Activated gamma-delta T cell treated with Interleukin-2 at 50 U/mL for 16 hours (primary cell): Measurements from ENCODE around the gene DPH2.

Source experiments
- DNase-seq: peaks from one replicate; pipeline ENCODE4 v3.0.0-alpha.2; 2020

DPH2 gene, protein sequence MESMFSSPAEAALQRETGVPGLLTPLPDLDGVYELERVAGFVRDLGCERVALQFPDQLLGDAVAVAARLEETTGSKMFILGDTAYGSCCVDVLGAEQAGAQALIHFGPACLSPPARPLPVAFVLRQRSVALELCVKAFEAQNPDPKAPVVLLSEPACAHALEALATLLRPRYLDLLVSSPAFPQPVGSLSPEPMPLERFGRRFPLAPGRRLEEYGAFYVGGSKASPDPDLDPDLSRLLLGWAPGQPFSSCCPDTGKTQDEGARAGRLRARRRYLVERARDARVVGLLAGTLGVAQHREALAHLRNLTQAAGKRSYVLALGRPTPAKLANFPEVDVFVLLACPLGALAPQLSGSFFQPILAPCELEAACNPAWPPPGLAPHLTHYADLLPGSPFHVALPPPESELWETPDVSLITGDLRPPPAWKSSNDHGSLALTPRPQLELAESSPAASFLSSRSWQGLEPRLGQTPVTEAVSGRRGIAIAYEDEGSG

DNA sequence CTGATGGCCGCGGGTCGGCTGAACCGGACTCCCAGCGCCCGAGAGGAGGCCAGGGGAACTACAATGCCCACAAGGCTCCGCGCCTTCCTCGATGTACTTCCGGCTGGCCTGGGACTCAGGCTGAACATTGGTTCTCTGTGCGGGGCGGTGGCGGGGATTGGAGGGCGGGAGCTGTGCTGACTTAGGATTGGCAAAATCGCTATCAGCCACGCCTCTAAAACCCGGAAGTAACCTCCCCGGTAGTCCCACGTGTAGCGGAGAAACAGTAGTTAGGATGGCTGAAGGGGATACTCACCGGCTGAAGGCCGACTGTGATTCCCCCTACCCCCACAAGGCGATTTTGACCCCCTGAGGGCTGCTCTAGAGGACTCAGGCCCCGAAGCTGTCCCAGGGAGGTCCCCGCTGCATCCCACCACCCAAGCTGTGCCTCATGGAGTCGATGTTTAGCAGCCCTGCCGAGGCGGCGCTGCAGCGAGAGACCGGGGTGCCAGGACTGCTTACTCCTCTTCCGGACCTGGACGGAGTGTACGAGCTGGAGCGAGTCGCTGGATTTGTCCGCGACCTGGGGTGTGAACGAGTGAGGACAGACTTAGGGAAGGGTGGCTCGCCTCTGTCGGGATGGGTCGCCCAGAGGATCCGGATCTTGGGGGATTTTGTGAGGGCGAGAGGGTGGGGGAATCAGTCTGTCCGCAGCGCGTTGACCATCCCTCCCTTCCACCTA, at the start of gene DPH2:
TSS of gene DPH2 (plus strand) at position 265 of the 721 bp plus-strand sequence. CDS start at position 431, 166 bp downstream.
- DNase-seq = peak; percentile 96

DNA sequence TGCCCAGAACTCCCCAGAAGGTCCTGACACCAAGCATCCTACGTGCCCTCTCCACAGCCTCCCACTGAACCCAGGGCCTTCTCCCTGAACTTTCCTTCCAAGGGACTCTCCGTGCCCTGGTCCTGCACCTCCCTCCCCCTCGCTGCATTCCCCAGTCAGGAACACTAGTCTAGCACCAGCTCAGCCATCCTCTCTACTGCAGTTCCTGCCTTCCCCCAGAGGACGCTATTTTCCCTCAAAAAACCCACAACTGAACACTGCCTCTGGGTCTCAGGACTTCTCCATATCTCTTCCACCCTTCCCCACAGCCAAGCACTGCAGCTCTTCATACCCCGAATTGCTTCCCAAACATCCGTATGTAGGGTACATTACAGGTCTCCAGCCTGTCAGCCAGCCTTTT, 48.8 kb upstream of the DPH2 start:
- DNase-seq = no peak

DNA sequence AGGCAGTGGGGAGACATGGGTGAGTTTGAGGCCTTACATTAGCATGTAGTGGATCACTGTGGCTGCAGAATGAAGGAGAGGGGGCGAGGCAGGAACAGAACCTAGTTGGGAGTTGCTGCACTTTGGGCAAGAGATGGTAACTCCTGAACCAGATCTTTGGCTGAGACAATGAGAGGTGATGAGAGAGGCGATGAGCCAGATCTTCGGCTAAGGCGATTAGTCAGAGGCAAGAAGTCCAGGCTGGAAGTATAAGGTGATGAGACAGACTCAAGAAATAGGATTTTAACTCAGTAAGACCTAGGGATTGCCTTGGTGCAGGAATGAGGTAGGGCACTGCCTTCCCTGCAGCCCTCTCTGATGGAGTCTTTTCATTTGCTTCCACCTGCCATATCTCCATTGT, 45.3 kb upstream of the DPH2 start:
- DNase-seq = no peak

DNA sequence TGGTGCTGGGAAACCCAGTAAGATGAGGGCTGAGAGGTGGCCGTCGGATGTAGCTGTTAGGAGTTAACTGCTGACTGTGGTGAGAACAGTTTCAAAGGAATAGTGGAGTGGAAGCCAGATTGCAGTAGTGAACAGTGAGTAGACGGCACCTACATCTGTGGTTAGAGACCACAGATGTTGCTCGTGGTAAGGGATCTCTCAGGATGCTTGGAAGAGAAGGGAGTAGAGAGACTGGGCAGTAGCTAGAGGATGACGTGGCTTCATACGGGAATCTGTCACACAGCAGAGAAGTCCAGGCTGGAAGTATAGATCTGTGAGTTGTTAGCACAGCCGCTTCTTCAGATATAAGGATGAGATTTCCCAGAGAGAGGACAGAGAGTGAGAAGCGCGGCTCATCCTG, 44.0 kb upstream of the DPH2 start:
- no peak for DNase-seq

DNA sequence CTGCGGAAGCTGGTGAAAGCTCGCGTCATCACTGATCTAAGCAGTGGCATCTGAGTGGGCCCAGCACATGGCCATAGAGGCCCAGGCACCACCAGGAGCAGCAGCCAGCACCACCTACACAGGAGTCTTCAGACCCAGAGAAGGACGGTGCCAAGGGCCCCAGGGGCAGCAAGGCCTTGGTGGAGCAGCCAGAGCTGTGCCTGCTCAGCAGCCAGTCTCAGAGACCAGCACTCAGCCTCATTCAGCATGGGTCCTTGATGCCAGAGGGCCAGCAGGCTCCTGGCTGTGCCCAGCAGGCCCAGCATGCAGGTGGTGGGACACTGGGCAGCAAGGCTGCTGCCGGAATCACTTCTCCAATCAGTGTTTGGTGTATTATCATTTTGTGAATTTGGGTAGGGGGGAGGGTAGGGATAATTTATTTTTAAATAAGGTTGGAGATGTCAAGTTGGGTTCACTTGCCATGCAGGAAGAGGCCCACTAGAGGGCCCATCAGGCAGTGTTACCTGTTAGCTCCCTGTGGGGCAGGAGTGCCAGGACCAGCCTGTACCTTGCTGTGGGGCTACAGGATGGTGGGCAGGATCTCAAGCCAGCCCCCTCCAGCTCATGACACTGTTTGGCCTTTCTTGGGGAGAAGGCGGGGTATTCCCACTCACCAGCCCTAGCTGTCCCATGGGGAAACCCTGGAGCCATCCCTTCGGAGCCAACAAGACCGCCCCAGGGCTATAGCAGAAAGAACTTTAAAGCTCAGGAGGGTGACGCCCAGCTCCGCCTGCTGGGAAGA, 39.5 kb upstream of the DPH2 start:
- no peak for DNase-seq

DNA sequence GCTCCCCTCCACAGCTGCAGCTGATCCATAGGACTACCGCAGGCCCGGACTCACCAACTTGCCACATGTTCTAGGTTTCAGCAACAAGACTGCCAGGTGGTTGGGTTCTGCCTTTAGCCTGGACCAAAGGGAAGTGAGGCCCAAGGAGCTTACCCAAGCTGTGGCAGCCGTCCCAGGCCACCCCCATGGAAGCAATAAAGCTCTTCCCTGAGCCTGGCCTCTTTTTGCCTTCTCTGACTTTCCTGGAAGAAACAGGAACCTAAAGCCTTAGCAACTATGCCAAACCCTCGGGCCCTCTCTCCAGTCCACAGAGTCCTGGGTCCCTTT, 38.9 kb upstream of the DPH2 start:
- DNase-seq = no peak

DNA sequence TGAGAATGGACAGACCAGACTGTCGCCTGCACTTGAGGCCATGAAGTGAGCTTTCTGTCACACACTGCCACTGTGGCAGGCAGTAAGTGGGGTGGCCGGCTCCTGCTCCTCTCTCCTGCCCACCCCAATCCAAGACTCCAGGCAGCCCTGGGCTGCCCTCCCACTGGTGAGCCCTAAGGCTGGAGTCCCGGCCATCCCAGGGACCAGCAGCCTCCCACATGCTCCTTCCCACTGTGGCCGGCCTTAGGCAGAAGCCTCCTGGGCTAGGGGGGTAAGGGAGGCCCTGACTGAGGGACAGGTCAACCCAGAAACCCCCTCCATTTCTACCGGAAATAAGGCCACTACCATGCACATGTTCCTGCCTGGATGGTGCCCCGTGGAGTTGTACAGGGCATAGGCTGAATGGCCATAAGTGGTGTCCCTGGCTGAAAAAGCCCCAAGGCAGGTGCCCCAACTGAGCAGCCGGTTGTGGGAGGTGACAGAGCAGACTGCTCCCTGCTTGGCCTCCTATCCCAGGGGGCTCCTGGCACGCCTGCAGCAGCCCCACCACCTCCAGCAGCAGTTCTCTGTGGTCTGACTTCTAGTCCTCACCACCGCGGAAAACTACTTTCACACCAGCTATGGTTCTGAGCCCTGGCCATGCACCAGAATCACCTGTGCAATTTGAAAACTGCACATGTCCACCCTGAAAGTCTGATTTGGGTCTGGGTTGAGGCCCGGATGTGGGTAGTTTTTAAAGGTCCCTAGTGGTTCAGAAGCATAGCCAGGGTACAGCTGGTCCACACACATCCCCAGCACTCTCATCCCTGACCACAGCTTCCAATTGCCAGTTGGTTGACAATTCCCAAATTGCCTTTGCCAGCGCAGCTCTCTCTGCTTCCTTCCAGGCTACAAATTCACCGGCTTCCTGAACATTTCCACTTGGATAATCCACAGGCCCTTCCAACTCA, 37.8 kb upstream of the DPH2 start:
- DNase-seq = no peak

DNA sequence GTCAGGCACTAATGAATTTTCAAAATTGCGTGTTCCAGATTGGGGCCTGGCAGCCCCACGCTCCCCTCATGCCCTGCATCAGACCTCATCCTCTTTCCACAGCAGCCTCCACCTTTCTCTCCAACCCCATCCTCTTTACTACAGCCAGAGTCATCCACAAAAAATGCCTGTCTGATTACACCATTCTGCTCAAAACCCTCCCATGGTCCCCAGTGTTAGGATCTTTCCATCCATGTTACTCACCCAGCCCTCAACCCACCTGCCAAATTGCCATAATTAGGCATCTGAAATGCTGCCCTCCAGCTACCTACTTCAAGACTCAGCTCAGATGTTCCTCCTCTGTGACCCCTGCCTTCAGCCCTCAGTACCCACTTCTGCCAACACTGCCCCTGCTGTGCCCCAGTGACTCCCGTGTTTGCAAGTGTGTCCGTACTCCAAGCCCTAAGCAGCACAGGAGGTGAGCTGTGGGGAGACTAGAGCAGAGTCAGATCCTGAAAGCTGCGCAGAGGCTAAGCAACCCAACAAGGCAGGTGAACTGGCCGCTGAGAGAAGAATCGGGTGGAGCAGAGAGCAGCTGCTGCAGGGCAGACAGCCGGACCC, 36.9 kb upstream of the DPH2 start:
- no peak for DNase-seq

DNA sequence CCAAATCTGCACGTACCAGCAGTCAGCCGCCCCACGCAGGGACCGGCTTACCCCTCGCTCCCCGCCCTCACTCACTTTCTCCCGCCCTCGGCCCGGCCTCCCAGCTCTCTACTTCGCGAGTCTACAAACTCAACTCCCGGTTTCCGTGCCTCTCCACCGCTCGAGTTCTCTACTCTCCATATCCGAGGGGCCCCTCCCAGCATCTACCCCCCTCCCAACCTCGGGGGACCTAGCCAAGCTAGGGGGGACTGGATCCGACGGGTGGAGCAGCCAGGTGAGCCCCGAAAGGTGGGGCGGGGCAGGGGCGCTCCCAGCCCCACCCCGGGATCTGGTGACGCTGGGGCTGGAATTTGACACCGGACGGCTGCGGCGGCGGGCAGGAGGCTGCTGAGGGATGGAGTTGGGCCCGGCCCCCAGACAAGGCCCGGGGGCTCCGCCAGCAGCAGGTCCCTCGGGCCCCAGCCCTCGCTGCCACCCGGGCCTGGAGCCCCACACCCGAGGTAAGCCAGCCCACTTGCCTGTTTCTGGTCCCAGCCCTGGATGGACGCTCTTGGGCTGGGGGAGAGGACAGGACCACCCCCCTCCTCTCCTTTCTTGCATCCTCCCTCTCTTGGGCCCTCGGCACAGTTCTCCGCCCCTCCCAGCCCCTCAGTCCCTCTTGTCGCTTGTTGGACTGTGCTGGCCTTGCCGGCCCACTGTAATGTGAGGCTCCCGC, 36.3 kb upstream of the DPH2 start, which contains the start of gene ARTN:
TSS of gene ARTN (plus strand) at position 416 of the 715 bp plus-strand sequence. CDS start 1,856 bp downstream, outside the sequence.
- no peak for DNase-seq

DNA sequence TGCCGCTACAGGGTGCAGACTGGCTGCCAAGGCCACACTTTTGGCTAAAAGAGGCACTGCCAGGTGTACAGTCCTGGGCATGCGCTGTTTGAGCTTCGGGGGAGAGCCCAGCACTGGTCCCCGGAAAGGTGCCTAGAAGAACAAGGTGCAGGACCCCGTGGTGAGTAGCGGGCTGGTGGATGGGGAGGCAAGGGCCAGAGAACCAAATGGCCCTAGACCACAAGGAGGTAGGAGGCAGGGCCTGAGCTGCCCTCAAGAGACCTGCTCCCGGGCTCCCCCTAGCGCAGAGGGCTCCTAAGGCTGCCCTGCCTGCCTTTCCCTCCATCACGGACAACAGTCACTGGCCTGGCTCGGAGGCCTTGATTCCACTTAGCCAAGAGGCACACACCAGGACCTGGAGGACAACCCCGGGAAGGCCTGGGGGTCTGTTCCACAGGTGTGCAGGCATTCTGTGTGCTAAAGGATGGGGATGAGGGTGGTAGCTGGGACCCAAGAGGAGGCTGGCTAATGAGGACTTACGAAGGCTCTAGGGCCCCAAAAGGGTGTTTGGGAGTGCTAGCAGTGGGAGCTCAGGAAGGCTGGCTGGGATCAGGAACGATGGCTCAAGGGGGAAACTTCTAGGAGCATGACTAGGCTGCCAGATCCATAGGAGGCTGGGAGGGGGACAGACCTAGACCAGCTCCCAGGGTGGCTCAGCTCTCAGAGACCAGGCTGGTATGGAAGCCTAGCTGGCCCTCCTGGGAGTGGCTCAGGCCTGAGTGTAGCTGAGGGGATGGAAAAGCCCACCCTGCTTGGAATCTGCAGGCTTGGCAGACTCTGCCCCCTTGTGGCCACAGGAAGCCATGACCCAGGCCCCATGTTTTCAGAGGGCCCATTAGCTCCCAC, 35.5 kb upstream of the DPH2 start:
- DNase-seq = peak; percentile 41

DNA sequence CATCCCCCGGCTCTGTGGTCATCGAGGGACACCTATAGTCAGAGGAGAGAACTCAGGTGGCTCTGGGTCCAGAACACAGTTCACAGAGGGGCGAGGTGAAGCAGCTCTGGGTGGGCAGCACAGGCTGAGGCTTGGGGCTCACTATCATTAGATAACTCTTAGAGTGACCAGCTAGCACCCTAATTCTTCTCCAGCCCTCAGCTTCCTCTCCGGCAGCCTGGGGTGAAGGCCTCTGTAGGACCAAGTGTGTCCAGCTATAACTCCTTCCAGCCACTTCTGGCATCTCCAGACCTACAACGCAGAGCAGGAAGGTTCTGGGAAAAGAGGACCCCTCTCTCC, 34.9 kb upstream of the DPH2 start:
- DNase-seq = no peak

DNA sequence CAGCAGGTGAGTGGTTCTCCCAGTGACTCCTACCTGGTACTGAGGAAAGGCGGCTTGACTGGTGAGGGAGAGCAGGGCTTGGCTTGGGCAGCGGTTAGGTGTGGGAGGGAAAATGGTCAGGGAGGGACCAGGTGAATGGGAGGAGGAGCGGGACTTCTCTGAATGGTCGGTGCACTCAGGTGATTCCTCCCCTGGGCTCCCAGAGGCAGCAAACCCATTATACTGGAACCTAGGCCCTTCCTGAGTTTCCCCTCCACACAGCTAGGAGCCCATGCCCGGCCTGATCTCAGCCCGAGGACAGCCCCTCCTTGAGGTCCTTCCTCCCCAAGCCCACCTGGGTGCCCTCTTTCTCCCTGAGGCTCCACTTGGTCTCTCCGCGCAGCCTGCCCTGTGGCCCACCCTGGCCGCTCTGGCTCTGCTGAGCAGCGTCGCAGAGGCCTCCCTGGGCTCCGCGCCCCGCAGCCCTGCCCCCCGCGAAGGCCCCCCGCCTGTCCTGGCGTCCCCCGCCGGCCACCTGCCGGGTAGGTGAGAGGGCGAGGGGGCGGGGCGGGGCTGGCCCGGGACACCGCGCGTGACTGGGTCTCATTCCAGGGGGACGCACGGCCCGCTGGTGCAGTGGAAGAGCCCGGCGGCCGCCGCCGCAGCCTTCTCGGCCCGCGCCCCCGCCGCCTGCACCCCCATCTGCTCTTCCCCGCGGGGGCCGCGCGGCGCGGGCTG, 33.9 kb upstream of the DPH2 start:
- DNase-seq = no peak

DNA sequence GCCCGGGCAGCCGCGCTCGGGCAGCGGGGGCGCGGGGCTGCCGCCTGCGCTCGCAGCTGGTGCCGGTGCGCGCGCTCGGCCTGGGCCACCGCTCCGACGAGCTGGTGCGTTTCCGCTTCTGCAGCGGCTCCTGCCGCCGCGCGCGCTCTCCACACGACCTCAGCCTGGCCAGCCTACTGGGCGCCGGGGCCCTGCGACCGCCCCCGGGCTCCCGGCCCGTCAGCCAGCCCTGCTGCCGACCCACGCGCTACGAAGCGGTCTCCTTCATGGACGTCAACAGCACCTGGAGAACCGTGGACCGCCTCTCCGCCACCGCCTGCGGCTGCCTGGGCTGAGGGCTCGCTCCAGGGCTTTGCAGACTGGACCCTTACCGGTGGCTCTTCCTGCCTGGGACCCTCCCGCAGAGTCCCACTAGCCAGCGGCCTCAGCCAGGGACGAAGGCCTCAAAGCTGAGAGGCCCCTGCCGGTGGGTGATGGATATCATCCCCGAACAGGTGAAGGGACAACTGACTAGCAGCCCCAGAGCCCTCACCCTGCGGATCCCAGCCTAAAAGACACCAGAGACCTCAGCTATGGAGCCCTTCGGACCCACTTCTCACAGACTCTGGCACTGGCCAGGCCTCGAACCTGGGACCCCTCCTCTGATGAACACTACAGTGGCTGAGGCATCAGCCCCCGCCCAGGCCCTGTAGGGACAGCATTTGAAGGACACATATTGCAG, 33.2 kb upstream of the DPH2 start:
- no peak for DNase-seq

DNA sequence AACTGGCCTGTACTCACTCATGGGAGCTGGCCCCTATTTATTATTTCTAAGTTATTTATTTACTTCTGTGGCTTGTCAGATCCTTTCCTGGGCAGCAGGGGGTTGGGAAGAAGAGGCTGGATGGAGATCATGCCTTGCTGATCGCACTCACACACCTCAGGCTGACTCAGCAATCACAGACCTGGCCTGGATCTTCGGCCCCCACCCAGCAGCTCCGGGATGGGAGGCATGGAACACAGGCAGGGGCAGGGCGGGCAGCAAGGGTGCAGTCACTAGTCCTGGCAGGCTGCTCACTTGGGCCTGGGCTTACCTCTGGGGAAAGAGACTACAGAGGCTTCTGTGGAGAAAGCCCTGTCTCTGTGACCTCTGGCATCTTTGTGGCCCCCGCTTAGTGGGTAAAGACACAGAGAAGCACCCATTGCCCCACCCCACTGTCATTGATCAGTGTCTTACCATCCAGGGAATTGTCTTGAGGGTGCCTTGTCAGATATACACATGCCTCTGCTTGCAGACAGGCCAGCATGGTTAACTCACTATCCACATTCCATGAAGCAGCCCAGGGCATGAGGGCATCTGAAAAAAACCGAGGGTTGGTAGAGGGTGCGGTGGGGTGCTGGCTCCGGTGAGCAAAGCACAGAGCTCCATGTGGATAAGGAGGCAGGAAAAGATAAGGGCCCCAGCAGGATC, 32.5 kb upstream of the DPH2 start:
- DNase-seq = no peak

DNA sequence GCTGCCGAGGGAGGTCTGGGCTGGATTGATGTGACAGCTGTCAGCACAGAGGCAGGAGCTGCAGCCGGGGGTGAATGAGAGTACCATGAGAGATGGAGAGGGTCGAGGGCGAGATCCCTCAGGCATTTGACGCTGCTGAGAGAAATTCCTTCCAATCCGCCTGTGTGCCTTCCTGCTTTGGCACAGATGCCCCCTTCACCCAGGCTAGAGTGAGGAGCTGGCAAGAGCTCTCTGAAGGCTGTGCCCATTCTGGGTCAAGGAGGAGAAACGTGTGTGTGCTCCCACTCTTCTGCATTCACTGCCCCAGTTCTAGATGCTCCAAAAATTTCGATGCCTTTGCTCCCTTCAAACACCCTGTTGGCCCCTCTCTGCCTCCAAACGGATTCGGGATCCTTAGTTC, 31.4 kb upstream of the DPH2 start:
- no peak for DNase-seq

DNA sequence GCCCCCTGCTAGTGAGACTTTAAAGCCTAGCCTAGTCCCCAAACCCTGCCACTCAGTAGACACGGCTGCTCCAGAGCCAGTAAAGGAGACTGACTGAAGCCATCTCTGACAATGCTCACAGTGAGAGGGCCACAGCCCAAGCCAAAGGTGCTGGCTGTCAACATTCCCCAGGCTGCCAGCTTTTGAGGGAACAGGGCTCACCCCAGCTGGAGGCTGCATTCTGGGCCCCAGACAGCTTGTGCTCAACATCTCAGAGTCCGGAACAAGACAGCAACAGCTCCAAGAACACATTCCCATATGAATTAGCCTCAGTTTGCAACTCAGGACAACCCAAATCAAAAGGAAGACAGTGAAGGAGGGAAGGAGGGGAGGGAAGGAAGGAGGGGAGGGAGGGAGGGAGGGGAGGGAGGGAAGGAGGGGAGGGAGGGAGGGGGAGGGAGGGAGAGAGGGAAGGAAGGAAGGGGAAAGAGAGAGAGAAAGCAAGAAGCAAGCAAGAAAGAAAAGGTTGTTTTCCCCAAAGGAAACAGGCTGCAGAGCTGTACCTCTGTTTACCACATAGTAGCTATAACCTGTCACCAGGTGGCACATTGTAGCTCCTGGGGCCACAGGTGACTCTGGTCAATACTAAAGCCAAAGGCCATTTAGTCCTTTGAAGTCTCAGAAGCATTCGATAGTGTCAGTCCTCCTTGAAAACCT, 30.8 kb upstream of the DPH2 start:
- DNase-seq = no peak

DNA sequence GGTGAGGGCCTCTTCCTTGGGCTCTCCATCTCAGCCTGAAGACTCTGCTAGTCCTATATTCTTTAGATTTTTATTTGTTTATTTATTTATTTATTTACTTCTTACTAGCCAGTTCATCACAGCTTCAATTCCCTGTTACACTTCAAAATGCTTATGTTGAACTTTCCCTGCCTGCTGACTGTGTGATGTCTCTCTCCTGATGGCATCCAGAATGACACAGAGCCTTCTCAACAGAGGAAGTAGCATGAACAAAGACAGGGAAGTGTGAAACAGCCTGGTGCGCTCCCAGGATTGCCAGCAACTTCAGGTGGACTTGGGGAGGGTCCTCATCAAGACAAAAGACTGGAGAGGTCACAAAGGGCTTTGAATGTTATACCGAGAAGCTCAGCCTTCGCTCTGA, 27.4 kb upstream of the DPH2 start:
- no peak for DNase-seq

DNA sequence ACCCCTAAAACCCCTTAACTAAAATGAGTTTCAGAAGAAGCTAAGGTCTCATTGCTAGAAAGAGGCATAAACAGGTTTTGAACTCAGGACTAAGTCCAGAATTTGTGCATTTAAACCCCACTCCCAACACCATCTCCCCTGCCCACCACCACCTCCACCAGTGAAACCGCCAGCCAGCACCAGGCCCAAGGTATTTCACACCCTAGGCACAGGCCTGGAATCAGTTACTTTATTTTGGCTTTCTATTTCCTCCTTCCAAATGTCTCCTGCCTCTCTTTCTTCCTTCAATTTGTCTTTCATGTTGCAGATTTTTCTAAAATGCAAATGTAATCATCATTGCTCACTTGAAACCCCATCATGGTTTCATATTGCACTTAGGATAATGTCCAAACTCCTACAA, 24.9 kb upstream of the DPH2 start:
- no peak for DNase-seq
